ENCODE measurements around the gene KCTD10.

KCTD10 gene

GRCh38 chr12:109461846-109462756, 15.0 kb downstream of the KCTD10 start:
- no peak for TF ChIP-seq CTCF (IDR thresholded peaks at IDR 0.05; ENCODE audit: low read depth, low read length, missing control alignments)
- peak; percentile 82 for DNase-seq (ENCODE audit: low read depth)
- in situ Hi-C loops (cut with HindIII; ENCODE audit: low sequenced_read_pairs): no loop called here
- H3K4me3 ChIP-seq (ENCODE audit: low read depth, low read length): peak overlapping the region; percentile 22

- in situ Hi-C loops (cut with HindIII; ENCODE audit: low sequenced_read_pairs): no loop called here
Measured at GRCh38 chr12:109461049-109461845, 15.9 kb downstream of the KCTD10 start.

GRCh38 chr12:109460538-109460937, 16.6 kb downstream of the KCTD10 start:
- TF ChIP-seq CTCF (IDR thresholded peaks at IDR 0.05; ENCODE audit: low read depth, low read length, missing control alignments): no peak
- in situ Hi-C loops (cut with HindIII; ENCODE audit: low sequenced_read_pairs): no loop called here
- DNase-seq (ENCODE audit: low read depth): no peak
- H3K4me3 ChIP-seq (ENCODE audit: low read depth, low read length): no peak overlapping the region

More at GRCh38 chr12:109461049-109461845, 15.9 kb downstream of the KCTD10 start:
- no peak for TF ChIP-seq CTCF (IDR thresholded peaks at IDR 0.05; ENCODE audit: low read depth, low read length, missing control alignments)
- no peak overlapping the region for H3K4me3 ChIP-seq (ENCODE audit: low read depth, low read length)
- no peak for DNase-seq (ENCODE audit: low read depth)

GRCh38 chr12:109459247-109459646, 17.9 kb downstream of the KCTD10 start:
- TF ChIP-seq CTCF (IDR thresholded peaks at IDR 0.05; ENCODE audit: low read depth, low read length, missing control alignments): no peak
- no peak overlapping the region for H3K4me3 ChIP-seq (ENCODE audit: low read depth, low read length)
- in situ Hi-C loops (cut with HindIII; ENCODE audit: low sequenced_read_pairs): no loop called here
- no peak for DNase-seq (ENCODE audit: low read depth)

GRCh38 chr12:109458771-109459208, 18.3 kb downstream of the KCTD10 start:
- no peak overlapping the region for H3K4me3 ChIP-seq (ENCODE audit: low read depth, low read length)
- no peak for TF ChIP-seq CTCF (IDR thresholded peaks at IDR 0.05; ENCODE audit: low read depth, low read length, missing control alignments)
- DNase-seq (ENCODE audit: low read depth): no peak
- in situ Hi-C loops (cut with HindIII; ENCODE audit: low sequenced_read_pairs): no loop called here

- in situ Hi-C loops (cut with HindIII; ENCODE audit: low sequenced_read_pairs): no loop called here
- TF ChIP-seq CTCF (IDR thresholded peaks at IDR 0.05; ENCODE audit: low read depth, low read length, missing control alignments): no peak
- DNase-seq (ENCODE audit: low read depth): no peak
Measured at GRCh38 chr12:109458086-109458485, 19.0 kb downstream of the KCTD10 start.

More at GRCh38 chr12:109458086-109458485, 19.0 kb downstream of the KCTD10 start:
- H3K4me3 ChIP-seq (ENCODE audit: low read depth, low read length): no peak overlapping the region

All from astrocyte of the cerebellum (primary cell).